ENCODE results near the gene PIM2.

Gene PIM2

DNA sequence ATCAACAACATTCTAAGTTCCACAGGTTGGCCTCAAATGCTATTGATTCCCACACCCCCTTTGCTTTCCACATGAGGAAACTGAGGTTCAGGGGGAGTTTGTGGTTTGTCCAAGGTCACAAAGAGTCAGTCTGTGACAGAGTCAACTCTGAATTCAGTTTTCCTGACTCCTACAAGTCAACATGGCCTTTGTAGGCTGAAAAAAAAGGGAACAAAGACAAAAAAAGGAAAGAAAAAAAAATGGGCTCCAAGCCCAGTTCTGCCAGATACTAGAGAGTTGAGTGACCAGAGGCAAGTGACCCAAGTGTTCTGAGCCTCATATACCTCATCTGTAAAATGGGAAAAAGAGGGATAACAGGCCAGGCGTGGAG is 16.5 kb upstream of the PIM2 start:
- DNase-seq (ENCODE audit: low read depth) = no peak

DNA sequence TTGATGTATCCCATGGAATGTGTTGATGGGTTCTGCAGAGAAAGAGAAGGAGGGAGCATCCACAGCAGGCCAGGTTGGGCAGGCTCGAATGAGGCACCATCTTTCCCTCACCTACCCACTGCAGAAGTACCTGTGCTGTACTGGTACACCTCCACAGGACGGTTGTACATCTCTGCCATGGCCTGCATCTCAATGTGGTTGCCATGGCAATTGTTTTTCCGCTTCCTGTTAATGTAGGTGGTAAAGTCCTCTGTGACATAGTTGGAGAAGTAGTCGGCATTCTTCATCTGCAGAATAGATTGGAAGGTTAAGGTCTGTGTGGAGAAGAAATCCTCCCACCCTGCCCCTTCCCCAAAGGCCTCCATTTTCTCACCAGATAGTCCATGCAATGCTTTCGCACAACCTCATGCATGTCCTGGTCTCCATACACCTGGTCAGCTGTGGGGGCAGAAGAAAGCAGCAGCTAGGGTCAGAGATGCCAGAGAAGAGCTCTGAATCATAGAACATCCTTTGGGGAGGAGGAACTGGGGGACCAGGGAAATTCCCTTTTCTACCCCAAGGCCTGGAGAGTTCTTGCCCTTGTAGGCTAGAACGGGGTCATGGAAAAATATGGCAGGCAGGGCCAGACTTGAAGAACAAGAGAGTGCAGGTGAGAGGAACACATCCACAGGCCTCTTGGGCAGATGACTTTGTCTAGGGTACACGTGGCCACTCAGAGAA is 15.9 kb upstream of the PIM2 start:
- DNase-seq (ENCODE audit: low read depth) = no peak

DNA sequence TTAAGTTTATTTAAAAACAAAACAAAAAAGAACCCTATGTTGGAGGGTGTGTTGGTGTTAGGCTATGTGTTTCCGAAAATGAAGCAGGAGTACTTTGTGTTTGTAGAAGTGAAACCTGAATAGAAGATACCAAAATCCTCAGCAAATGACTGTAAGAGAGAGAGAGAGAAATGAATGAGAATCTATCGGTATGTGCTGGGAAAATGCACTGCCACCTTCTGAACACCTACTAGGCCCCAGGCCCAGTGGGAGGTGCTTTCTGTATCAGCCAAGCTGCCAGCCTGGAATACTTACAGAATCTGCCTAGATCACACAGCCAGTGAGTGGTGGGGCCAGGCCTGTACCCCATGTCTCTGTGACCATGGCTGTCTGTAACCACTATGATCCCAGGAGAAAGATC is 14.9 kb upstream of the PIM2 start:
- DNase-seq (ENCODE audit: low read depth) = no peak

DNA sequence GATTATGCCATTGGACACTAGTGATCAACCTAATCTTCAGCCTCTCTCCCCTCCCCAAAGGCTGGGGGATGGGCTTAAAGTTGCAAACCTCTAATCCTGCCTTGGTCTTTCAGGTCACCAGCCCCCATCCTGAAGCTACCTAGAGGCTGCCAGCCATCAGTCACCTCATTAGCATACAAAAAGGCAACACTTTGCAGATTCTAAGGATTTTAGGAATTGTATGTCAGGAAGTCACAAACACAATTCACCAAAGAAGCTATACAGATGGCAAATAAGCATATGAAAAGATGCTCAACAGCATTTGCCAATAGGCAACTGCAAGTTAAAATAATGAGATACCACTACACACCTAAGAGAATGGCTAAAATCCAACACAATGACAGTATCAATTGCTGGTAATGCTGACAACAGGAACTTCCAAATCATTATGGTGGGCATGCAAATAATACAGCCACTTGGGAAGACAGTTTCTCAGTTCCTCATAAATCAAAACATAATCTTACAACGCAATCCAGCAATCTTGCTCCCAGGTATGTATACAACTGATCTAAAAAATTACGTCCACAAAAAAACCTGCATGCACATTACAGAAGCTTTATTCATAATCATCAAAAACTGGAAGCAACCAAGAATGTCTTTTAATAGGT is 9.0 kb upstream of the PIM2 start:
- DNase-seq (ENCODE audit: low read depth) = no peak

DNA sequence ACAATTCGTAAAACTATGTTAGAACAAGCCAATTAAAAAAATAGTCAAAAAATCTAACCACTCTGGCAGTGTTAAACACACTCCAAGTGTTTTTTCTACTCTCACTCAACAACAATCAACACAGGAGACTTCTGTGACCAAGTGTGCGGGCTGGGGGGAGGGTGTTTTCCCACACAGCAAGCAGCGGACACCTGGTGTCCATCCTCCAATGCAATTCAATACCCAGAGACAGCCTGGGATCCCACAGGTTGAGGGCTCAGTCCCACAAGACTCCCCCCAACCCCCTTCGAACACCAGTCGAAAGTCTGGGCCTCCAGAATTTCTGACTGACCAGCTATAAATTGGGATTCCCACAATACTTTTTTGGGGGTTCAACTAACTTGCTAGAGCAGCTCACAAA is 8.3 kb upstream of the PIM2 start:
- DNase-seq (ENCODE audit: low read depth) = no peak

DNA sequence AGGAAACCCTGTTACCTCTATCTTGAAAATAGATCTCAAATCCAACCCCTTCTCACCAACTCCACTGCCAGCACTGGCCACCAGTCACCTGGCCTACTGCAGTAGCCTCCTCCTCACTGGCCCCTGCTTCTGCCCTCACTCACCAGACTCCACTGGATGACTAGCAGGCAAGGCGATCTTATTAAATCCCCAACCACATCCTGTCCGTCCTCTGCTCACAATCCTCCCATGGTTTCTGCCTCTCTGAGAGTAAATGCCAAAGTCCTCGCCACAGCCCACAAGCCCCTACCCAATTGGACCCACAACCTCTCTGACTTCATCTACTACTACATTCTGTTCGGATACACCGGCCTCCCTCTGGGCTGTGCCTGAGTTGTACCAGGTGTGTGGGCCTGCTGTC is 5.4 kb upstream of the PIM2 start:
- DNase-seq (ENCODE audit: low read depth) = no peak

DNA sequence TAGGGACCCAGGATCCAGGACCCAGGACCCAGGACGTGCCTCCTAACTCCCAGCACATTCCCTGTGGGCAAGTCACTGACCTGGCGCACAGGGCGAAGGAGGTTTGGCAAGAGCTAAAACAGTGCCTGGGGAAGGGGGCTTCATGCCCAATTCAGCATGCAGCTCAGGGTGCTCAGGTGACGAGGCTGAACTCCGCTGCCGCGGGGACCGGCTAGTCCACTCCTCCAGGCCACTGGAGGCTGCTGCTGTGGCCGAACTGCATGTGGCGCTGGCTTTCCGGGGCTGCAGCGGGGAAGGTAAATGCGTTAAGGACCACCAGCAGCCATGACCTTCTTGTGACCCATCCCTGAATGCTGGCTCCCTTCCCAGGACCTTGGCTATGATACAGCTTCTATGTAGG is 4.9 kb upstream of the PIM2 start:
- DNase-seq (ENCODE audit: low read depth) = no peak

DNA sequence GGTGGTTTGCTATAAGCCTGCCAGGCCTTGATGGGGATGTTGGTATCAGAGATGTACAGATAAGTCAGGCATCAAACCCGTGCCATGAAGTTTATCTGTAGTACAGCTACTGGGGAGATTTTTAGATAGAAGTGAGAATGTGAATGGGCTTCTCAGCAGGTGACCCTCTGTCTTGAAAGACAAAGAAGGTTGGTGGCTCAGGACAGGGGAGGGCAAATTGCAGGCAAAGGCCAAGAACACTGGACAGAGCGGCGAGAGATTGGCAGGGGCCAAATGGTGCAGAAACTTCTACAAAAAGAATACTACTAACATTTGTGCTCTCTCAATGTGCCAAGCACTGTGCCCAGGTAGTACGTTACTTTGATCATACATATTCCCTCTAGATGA is 1.9 kb upstream of the PIM2 start:
- DNase-seq (ENCODE audit: low read depth) = no peak

DNA sequence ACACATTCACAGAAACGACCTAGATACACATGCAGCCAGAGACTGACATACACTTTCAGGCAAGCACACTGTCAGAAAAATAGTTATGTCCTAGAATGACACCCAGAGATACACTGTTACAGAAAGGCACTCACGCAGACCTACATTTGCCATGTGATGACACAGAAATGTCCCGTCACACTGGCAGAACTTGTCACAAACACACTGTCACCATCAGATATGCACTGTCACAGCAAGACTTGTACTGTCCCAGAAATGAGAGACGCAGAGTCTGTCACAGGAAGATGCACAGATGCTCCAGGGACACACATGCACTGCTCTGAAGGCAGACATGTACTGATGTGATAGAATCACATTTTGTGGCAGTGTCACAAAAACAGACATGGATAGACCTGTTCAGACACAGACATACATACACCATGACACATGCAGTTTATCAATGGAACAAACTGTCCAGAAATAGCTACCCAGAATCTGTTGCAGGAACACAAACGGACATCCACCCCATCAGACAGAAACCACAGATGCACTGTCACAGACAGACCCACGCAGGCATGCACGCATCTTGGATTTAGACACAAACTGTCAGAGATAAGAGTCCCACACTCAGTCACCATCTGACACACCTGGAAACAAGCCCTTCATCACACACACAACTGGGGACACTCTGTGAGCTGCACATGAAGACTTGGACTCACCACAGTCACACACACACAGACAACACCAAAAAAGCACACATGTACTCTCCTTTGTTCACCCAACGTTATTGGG is 1.3 kb upstream of the PIM2 start:
- DNase-seq (ENCODE audit: low read depth) = no peak

DNA sequence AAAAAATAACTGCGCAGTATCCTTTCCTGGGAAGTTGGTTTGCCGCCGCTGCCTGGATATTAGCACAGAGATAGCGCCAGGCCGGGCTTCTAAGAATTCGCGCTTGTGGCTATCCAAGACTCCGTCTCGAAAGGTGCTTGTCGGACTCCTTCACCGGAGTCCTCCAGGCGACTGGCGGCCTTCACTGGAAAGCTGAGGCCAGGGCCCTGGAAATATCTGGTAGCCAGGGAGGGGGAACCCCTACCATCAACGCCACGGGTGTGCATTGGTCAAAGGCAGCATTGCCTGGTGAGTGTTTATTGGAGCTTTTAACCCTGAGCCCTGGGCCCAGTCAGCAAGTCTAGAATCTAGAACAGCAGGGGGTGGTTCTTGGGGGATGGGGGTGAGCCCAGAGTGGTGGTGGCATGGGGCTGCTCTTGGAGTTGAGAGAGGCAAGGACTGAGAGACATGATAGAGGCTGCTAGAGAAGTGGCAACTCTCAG is 577 bp upstream of the PIM2 start:
- no peak for DNase-seq (ENCODE audit: low read depth)

DNA sequence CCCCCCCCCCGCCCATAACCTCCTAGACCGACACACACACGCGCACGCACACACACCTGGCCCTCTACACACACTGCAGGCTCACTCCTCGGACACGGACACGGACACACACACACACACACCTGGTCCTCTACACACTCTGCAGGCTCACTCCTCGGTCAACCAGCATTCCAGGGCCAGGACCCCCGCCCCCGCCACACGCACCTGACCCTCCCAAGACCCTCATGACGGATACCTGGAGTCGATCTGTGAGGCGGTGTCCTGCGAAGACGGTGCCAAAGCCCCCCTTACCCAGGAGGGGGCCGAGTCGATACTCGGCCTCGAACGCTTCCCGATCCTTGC is 552 bp downstream of the PIM2 start:
- no peak for DNase-seq (ENCODE audit: low read depth)

DNA sequence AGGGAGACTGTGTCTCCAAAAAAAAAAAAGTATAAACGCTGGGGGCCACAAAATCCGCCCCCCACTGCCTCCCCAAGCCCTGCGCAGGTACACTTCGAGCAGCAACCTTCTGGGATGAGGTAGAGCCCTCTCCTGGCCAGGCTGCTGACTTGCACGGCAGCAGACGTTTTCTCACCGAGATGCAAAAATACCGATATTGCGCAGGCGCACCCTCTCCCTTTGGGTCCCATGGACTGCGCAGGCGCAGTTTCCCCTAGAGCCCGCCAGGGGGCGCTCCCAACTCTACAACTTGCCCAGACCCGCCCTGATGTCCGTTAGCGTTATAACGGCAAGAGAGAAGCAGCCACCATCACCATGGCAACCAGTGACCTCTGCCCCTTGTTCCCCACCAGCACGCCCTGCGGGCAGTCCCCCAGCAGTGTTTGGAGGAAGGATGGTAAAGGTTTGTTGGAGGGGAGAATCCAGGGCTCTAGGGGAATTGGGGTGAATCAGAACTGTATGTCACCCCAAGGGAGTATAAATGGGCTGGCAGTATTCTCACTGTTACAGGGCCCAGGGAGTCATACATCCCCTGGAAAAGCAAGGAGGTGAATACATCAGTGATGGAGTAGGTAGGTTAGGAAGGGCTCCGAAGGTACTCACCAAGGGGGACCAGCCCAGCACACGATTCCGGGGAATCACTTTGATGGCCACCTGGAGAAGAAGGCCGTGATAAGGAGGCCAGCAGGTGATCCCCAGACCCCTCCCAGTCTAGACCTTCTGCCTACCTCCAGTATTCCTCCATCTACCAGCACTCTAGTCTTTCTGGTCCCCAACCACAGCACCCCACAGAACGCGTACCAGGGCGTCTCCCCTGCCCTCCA is 1.5 kb downstream of the PIM2 start:
- peak; percentile 58 for DNase-seq (ENCODE audit: low read depth)

DNA sequence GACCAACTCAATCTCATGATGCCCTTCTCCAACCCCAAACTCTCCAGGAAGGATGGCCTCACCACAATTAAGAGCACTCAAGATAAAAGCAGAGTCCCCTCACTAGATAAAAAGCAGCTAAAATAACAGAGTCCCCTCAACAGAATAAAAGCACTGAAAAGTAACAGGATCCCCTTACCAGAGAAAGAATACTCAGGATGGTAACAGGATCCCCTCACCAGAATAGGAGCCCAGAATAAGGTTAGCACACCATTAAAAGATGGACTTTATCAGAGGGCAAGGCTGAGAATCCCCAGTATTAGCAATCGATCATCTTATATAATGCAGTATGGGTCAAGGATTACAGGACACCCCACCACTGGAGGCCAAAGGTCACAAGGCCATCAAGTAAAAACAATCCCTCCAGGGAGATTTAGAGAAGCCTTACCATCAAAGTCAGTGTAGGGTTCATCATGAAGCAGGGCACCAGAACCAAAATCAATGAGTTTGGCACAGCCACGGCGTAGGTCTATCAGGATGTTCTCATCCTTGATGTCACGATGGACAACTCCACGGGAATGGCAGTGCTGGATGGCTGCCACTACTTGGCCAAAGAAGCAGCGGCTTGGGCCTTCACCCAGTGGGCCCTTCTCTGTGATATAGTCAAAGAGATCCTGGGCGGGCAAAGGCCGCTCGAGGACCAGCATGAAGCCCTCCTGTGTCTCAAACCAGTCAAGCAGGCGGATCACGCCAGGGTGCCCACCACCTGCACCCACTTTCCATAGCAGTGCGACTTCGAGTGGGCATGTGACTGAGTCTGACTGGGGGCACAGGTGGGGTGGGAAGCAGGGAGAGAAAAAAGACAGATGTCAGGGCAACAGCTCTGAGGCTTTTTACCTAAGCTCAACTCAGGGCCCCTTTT is 4.0 kb downstream of the PIM2 start:
- DNase-seq (ENCODE audit: low read depth) = no peak

DNA sequence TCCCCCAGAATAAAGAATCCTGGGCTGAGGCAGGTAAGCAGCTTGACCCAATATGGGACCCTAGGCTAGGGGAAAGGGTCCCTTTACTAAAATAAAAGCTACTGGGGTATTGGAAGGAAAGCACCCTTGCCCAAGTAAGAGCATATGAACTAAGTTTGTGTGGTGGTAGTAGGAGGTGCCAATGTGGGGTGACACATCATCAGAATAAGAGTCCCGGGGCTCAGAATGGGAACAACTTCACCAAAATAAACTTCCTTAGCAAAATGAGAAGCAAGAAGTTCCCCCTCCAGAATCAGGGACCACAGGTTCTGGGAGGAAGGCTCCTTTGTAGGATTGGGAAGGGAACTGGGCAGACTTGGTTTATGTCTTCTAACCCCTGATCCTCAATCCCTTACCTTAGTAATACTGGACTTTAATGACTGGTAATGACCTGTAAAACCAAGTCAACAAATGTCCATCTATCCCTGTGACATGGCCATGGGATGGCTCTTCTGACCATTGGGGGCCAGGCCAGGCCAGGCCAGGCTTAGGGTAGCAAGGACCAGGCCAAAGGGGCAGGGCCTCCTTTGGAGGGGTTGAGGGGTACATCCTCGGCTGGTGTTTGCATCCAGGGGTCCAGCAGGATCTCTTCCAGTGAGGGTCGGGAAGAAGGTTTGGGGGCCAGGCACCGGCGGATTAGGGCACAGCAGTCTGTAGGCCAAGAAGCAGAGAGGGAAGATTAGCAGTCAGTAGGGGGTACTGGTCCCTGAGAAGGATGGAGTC is 5.0 kb downstream of the PIM2 start:
- no peak for DNase-seq (ENCODE audit: low read depth)

DNA sequence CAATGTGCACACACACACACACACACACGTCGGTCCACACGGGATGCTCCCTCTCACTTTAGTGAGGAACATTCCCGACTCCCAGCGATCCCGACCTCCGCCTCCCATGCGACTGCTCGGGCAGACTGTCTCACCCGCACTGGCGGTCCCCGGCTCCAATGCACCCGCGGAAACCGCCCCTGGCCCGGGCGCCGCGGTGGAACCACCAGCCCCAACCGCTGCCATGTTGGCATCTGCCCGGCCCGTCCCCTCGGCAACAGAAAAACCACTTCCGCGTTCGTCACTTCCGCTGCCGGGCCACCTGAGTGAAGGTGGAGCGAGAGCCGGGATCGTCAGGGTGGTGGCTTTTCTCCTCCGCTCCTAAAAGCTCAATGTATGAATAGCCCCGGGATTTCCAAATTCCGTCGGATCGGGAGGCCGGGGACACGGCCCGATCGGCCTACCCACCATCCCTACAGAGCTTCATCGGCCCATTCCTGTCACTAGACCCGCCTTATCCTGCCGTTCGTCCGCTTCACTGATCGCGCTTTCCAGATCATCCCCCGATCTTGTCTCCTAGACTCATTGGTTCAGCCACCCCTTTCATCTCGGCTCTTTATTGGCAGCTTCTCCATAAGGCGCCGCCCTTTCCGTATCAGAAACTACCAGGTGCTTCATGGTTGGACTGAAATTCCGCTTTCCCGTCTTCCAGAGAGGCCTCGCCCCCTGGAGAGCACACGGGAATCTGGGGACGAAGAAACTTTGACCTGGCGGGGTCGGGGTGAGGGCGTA is 7.2 kb downstream of the PIM2 start, which contains the start of gene SLC35A2:
Gene SLC35A2, minus strand, starts transcription at position 235 of the 771 bp plus-strand sequence. Its CDS starts 10 bp downstream, at position 225.
- peak; percentile 77 for DNase-seq (ENCODE audit: low read depth)

DNA sequence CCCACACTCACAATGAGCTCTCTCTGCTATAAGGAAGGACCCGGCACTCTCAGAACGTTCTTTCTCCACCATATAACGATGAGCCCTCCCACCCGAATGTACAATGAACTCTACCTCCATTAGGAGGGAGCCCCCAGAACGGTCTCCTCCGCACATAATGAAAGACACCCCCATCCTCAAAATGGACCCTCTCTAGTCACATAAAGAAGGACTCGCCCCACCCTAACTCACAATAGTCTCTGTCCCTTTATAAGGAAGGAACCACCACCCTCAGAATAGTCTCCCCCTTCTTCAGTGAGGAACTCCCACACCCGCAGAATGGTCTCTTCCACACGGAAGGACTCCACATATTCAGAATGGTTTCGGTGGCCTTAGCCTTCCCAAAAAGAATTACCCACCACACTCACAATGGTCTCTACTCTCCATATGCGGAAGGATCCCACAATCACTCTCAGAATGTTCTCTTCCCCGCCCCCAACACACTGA is 7.9 kb downstream of the PIM2 start:
- no peak for DNase-seq (ENCODE audit: low read depth)

DNA sequence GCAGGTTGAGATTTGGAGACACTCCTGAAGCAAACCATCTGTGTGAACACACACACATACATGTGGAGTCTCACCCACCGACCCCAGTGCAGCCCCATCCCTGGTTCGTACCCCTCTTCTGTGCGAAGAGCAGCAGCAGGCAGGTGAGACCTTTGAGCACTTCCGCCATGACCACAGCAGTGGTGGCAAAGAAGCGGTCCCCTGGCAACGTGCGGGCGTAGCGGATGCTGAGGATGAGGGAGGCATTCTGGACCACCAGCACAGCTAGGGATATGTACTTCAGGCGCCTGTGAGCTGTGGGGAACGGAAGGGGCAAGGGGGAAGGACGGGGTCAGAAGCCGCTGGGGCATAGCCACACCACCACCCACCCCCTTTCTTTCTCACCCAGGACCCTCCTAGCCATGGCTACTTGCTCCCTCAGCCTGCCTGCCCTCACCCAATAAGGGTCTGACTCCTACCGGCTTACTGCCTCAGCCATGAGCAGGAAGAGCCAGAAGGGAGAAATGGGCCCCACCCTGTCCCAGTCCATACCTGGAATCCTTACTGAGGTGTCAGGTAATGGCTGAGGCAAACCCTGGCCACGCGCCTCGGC is 9.0 kb downstream of the PIM2 start:
- no peak for DNase-seq (ENCODE audit: low read depth)

DNA sequence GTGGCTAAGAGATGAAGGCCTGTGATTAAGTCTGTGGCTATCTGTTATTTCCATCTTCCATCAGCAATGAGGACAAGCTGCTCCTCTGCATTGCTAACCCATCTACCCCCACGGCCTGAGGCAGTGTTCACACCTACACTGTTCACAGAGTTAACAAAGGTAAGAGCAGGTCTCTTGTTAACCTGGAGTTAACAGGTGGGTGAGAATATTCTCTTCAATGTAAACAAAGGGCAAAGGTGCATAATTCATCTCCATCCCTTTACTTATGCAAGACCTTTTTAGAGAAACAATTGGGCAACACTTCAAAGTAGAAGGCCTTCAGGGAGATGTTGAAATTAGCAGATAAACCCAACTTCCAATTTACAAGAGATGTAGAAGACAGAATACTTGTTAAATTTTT is 10.2 kb downstream of the PIM2 start:
- no peak for DNase-seq (ENCODE audit: low read depth)

All from stimulated activated CD8-positive, alpha-beta memory T cell treated with anti-CD3 and anti-CD28 coated beads, Interleukin-15, amount 100 ng/mL, for 24 hours (primary cell).